KMS-11 (cell line): Measurements from ENCODE around the gene ARL10.

Source experiments
- H2AFZ ChIP-seq: fragments of 200-600 bp; sonication (generic); 2 replicates; pipeline ENCODE4 v1.6.1; 2016; ENCODE audit warnings: antibody characterized with exemption, mixed run types, low read depth
- H3K27ac ChIP-seq: fragments of 200-600 bp; sonication (generic); 2 replicates; pipeline ENCODE4 v1.6.1; 2016; ENCODE audit warnings: mild to moderate bottlenecking, mixed run types
- H3K27me3 ChIP-seq: fragments of 200-600 bp; sonication (generic); 2 replicates; pipeline ENCODE4 v1.6.1; 2017; ENCODE audit warnings: mild to moderate bottlenecking, low read depth, mixed run types, moderate library complexity; ENCODE audit not compliant: insufficient read depth
- H3K36me3 ChIP-seq: fragments of 200-600 bp; sonication (generic); 2 replicates; pipeline ENCODE4 v1.6.1; 2017; ENCODE audit warnings: mild to moderate bottlenecking, mixed run types; ENCODE audit not compliant: insufficient read depth
- H3K4me1 ChIP-seq: fragments of 200-600 bp; sonication (generic); 2 replicates; pipeline ENCODE4 v1.6.1; 2016; ENCODE audit warnings: mild to moderate bottlenecking, low read depth, mixed run types; ENCODE audit not compliant: poor library complexity, severe bottlenecking
- H3K4me2 ChIP-seq: fragments of 200-600 bp; sonication (generic); 2 replicates; pipeline ENCODE4 v1.7.0; 2016; ENCODE audit warnings: mild to moderate bottlenecking, mixed run types
- H3K4me3 ChIP-seq: fragments of 200-600 bp; sonication (generic); IDR thresholded peaks from 2 replicates; pipeline ENCODE4 v1.6.1; 2017; ENCODE audit warnings: low read depth, low read length, mixed read lengths; ENCODE audit not compliant: insufficient read depth
- H3K79me2 ChIP-seq: fragments of 200-600 bp; sonication (generic); 2 replicates; pipeline ENCODE4 v1.6.1; 2016; ENCODE audit warnings: low read depth, mixed run types; ENCODE audit not compliant: insufficient read depth
- H3K9ac ChIP-seq: fragments of 200-600 bp; sonication (generic); 2 replicates; pipeline ENCODE4 v1.6.1; 2016; ENCODE audit warnings: mild to moderate bottlenecking, mixed run types
- H4K20me1 ChIP-seq: fragments of 200-600 bp; sonication (generic); 2 replicates; pipeline ENCODE4 v1.6.1; 2016; ENCODE audit warnings: mild to moderate bottlenecking, mixed run types; ENCODE audit not compliant: insufficient read depth
- TF ChIP-seq, protein P1 (sequence below): fragments of 200-600 bp; sonication (generic); conservative IDR thresholded peaks from 2 replicates; pipeline ENCODE4 v1.6.1; 2017; ENCODE audit warnings: low read depth, mild to moderate bottlenecking, antibody characterized with exemption, low read length, moderate library complexity, mixed read lengths

The ARL10 gene, protein sequence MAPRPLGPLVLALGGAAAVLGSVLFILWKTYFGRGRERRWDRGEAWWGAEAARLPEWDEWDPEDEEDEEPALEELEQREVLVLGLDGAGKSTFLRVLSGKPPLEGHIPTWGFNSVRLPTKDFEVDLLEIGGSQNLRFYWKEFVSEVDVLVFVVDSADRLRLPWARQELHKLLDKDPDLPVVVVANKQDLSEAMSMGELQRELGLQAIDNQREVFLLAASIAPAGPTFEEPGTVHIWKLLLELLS

DNA sequence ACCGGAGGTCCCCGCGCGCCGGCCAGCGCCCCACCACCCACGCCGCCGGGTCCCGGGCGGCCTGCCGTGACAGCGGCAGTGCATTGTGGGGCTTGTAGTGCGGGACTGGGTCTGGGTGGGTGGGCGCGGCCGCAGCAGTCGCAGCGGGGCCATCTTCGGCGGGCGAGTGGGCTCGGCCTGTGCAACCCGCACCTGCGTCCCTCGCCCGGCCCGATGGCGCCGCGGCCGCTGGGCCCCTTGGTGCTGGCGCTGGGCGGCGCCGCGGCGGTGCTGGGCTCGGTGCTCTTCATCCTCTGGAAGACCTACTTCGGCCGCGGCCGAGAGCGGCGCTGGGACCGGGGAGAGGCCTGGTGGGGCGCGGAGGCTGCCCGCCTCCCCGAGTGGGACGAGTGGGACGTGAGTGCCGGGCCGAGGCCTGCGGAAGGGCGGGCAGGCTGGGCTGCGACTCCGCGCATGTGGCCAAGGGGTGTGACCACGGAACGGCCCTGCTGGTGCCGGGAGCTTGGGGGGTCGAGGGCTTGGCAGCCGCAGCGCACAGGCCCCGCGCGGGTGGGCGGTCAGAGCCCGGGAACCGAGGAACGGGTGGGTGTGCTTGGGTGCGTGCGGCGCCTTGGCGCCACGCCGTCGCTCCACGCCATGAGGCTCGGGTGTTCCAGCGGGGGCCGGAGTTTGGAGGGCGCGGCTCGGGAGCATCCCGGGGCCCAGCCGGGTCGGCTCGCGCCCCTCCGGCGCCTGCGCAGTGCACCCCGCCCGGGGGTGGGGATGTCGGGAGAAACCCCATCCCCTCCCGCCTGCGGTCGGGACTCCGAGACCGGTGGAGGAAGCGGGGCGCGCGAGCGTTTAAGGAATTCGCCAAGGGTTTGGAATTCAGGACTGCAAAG, at the start of gene ARL10:
Gene ARL10 (plus strand): TSS at position 137 of the 881 bp plus-strand sequence. CDS start 77 bp downstream, at position 214.
- Histone ChIP-seq H2AFZ (no peak within 1 kb of the TSS), H3K36me3 (no peaks in the 10 kb centered on the region), H3K79me2 (peaks cover 7% of the 10 kb centered on the region; the same call in 1 of the 2 replicates), H3K27me3 (no peaks in the 10 kb centered on the region), H3K27ac (no peak within 1 kb of the TSS), H3K4me2 (no peak within 1 kb of the TSS), H3K4me3 (no peak within 1 kb of the TSS), H3K4me1 (no peaks in the 10 kb centered on the region), H4K20me1 (no peaks in the 10 kb centered on the region), H3K9ac (no peak within 1 kb of the TSS)
- TF ChIP-seq, protein P1, sequence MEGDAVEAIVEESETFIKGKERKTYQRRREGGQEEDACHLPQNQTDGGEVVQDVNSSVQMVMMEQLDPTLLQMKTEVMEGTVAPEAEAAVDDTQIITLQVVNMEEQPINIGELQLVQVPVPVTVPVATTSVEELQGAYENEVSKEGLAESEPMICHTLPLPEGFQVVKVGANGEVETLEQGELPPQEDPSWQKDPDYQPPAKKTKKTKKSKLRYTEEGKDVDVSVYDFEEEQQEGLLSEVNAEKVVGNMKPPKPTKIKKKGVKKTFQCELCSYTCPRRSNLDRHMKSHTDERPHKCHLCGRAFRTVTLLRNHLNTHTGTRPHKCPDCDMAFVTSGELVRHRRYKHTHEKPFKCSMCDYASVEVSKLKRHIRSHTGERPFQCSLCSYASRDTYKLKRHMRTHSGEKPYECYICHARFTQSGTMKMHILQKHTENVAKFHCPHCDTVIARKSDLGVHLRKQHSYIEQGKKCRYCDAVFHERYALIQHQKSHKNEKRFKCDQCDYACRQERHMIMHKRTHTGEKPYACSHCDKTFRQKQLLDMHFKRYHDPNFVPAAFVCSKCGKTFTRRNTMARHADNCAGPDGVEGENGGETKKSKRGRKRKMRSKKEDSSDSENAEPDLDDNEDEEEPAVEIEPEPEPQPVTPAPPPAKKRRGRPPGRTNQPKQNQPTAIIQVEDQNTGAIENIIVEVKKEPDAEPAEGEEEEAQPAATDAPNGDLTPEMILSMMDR = no peak

DNA sequence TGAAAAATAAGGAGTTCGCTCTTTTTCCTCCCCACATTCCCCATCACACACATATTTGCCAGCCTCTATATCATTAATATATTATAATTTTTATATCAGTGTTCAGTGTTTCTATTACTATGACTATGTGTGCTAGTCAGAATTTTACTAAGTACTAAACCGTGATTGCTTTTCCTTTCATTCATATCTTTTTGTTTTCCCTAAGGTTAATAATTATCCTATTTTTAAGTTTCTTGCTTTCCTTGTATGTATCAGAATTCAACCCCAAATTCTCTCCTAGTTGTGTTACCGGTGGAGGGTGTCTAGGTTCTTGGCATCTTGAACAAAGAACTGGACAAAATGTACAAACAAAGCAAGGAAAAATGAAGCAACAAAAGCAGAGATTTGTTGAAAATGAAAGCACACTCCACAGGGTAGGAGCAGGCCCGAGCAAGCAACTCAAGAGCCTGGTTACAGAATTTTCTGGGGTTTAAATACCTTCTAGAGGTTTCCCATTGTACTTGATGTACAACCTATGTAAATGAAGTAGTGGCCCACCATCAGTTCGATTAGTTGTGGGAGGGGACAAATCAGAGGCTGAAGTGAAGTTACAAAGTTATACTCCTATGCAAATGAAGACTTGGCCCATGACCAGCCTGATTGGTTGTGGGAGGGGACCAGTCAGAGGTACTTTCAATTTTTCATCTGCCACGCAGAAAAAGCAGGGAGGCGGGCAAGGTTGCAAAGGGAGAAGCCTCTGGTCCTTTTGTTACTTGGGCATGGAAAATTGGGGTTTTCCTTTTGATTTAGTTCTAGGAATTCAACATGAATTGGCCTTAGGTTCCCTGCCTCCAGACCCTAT, 47.5 kb upstream of the ARL10 start:
- Histone ChIP-seq H3K27ac (no peak overlapping the region), H3K27me3 (no peaks in the 10 kb centered on the region), H3K4me1 (no peaks in the 10 kb centered on the region), H3K4me3 (no peak overlapping the region), H3K9ac (no peak overlapping the region), H4K20me1 (no peaks in the 10 kb centered on the region), H3K36me3 (no peaks in the 10 kb centered on the region), H3K79me2 (no peaks in the 10 kb centered on the region), H3K4me2 (no peak overlapping the region), H2AFZ (no peak overlapping the region)
- TF ChIP-seq, protein P1 = no peak

DNA sequence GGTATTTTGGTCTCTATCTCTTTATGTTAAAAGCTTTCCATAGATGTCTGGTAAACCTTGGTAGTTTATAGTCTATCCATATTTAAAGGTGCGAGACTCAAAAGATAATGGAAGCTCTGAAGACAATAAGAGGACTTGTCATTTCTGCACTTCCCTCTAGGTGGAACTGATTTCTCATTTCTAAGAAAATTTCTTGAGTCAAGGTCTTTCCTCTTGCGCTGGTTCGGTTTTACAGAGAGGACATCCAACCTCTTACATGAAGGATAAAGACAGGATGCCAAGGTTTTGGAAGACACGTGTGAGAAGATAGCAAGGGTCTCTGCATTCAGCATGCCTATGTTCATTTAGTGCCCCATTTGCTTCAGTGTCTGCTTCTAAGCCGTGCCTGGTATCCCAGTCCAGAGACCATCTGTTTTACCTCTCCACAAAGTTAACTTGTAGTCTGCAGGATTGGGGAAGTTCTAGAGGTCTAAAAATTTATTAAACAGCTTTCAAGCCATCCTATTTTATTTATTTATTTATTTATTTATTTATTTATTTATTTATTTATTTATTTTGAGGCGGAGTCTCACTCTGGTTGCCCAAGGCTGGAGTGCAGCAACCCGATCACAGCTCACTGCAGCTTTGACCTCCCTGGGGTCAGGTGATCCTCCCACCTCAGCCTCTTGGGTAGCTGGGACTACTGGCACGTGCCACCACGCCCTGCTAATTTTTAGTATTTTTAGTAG, 45.3 kb upstream of the ARL10 start:
- Histone ChIP-seq H2AFZ (no peak overlapping the region), H3K79me2 (no peaks in the 10 kb centered on the region), H3K27me3 (no peaks in the 10 kb centered on the region), H3K27ac (no peak overlapping the region), H3K36me3 (no peaks in the 10 kb centered on the region), H3K9ac (no peak overlapping the region), H3K4me1 (no peaks in the 10 kb centered on the region), H3K4me2 (no peak overlapping the region), H3K4me3 (no peak overlapping the region), H4K20me1 (no peaks in the 10 kb centered on the region)
- TF ChIP-seq, protein P1 = no peak

DNA sequence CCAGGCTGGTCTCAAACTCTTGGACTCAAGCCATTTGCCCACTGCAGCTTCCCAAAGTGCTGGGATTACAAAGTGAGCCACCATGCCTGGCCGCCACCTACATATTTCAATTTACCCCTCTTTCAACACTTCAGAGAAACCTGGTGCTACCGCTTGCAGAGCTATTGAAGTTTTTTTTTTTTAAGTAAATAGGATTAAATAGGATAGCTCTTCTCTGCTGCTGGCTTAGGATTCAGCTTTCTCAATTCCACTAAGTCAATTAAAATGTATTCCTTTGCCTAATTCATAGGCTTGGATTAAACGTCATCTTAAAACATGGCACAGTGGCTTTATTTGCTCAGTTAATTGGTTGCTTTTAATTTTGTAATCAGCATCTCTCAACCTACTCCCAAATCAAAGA, 44.7 kb upstream of the ARL10 start:
- H2AFZ ChIP-seq = no peak overlapping the region
- H3K9ac ChIP-seq = no peak overlapping the region
- no peak overlapping the region for H3K4me2 ChIP-seq
- no peak overlapping the region for H3K27ac ChIP-seq
- no peaks in the 10 kb centered on the region for H3K79me2 ChIP-seq
- H3K27me3 ChIP-seq = no peaks in the 10 kb centered on the region
- TF ChIP-seq, protein P1 = no peak
- H3K36me3 ChIP-seq = no peaks in the 10 kb centered on the region
- no peaks in the 10 kb centered on the region for H4K20me1 ChIP-seq
- no peak overlapping the region for H3K4me3 ChIP-seq
- H3K4me1 ChIP-seq = no peaks in the 10 kb centered on the region
